ENCODE measurements around the gene FGR. TPM values are rescaled to one million over a fixed set of nuclear protein-coding genes. Genes with fewer than 3 reads are reported as not detected.

Gene FGR
- total RNA-seq, 1 donor from 2014 or later: not detected

DNA sequence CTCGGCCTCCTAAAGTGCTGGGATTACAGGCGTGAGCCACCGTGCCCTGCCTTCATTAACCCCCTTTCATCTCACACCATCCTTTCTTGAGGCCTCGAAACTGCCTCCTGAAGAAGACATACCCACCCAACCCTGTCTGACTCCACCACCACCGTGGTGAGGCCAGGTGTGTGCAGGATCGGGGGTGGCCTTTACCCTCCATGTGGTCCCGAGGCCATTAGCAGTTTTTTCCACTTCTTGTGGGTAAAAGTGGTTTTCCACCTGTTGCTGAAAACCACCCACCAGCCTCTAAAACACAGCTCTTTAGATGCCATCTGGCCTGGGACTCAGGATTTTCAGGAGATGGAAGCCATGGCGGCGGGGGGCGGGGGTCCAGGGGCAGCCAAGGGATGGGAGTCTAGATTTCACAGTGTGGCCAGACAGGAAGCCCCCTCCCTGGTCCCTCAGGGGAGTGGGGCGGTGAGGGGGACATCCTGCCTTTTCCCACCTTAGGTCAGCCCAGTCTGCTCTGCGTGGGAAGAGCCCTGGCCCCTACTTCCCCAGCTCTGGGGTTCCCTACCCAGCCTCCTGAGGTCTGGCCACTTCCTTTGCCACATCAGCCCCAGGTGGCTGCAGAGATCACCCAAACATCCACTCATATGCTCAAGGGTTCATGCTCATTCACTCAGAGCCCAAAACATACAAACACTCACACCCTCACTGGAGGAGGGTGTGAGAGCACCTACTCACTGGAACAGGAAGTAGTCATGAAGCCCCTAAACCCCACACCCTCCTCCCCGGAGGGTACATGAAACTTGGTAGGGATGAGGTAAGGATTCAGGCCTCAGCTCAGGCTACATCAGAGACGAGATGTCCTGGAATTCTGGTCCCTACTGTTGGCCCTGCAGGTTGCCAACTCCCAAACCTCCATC, 2.3 kb downstream of the FGR start:
- Histone ChIP-seq H3K4me2 (ENCODE audit: low read length) (no peak overlapping the region), H2AFZ (ENCODE audit: low read depth, low read length) (no peak overlapping the region), H4K20me1 (ENCODE audit: insufficient read depth, low read length) (no peaks in the 10 kb centered on the region), H3K27me3 (ENCODE audit: insufficient read depth, low read length) (peaks cover 24% of the 10 kb centered on the region), H3K4me1 (ENCODE audit: insufficient read depth, low read length) (no peaks in the 10 kb centered on the region), H3K27ac (ENCODE audit: low read depth, low read length) (no peak overlapping the region), H3K36me3 (ENCODE audit: insufficient read depth, low read length) (no peaks in the 10 kb centered on the region), H3K9me3 (ENCODE audit: insufficient read depth, low read depth, low read length) (no peaks in the 10 kb centered on the region), H3K79me2 (ENCODE audit: insufficient read depth, low read length) (no peaks in the 10 kb centered on the region), H3K4me3 (ENCODE audit: insufficient read depth, low read depth, low read length) (no peak overlapping the region), H3K9ac (ENCODE audit: low read length) (no peak overlapping the region)
- peak overlapping the region; percentile 67 for H3K4me3 Mint-ChIP-seq (ENCODE audit: unreplicated experiment)
- no peak overlapping the region for H3K27ac Mint-ChIP-seq (ENCODE audit: unreplicated experiment)
- no peaks in the 10 kb centered on the region for H3K4me1 Mint-ChIP-seq (ENCODE audit: low read depth, unreplicated experiment)
- peaks cover 69% of the 10 kb centered on the region for H3K27me3 Mint-ChIP-seq (ENCODE audit: low read depth, unreplicated experiment)
- TF ChIP-seq, protein P1, sequence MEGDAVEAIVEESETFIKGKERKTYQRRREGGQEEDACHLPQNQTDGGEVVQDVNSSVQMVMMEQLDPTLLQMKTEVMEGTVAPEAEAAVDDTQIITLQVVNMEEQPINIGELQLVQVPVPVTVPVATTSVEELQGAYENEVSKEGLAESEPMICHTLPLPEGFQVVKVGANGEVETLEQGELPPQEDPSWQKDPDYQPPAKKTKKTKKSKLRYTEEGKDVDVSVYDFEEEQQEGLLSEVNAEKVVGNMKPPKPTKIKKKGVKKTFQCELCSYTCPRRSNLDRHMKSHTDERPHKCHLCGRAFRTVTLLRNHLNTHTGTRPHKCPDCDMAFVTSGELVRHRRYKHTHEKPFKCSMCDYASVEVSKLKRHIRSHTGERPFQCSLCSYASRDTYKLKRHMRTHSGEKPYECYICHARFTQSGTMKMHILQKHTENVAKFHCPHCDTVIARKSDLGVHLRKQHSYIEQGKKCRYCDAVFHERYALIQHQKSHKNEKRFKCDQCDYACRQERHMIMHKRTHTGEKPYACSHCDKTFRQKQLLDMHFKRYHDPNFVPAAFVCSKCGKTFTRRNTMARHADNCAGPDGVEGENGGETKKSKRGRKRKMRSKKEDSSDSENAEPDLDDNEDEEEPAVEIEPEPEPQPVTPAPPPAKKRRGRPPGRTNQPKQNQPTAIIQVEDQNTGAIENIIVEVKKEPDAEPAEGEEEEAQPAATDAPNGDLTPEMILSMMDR (IDR thresholded peaks at IDR 0.05; ENCODE audit: insufficient read depth, low read depth, low read length): no peak
- TF ChIP-seq EZH2 (IDR thresholded peaks at IDR 0.05; ENCODE audit: insufficient read depth, low read length): no peak
- no peak for DNase-seq (ENCODE audit: low read depth)
- no peaks in the 10 kb centered on the region for H3K9me3 Mint-ChIP-seq (ENCODE audit: unreplicated experiment)
- FAIRE-seq: no peak
- no peaks in the 10 kb centered on the region for H3K36me3 Mint-ChIP-seq (ENCODE audit: low read depth, unreplicated experiment)

DNA sequence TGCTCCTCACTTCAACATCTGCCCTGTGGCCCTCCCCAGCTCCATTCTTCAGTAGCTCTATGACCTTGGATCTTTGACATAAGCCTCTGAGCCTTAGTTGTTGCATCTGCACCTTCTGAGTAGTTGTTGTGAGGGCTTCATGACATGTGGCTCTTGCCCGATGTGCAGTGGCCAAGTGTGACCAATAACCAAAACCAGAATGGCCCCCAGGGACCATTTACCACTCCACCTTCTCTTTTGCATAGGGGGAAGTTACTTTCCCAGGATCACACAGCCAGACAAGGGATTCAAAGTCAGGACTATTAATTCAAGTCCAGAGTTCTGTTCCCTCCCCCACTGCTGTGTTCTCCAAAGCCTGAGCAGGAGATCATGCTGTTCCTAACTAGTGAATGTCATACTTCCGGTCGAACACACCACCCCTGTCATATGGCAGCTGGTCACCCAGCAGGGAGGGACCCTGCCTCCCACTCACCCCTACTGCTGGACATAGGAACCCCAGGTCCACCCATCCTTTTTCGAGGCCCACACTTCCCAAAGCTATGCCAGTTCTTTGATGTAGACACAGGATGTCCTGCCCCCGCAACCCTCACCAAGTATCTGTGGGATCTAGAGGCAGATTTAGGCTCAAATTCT, 4.0 kb downstream of the FGR start:
- no peaks in the 10 kb centered on the region for H3K4me1 Mint-ChIP-seq (ENCODE audit: low read depth, unreplicated experiment)
- no peaks in the 10 kb centered on the region for H3K36me3 Mint-ChIP-seq (ENCODE audit: low read depth, unreplicated experiment)
- Histone ChIP-seq H3K4me1 (ENCODE audit: insufficient read depth, low read length) (no peaks in the 10 kb centered on the region), H4K20me1 (ENCODE audit: insufficient read depth, low read length) (no peaks in the 10 kb centered on the region), H3K36me3 (ENCODE audit: insufficient read depth, low read length) (no peaks in the 10 kb centered on the region), H3K9ac (ENCODE audit: low read length) (no peak overlapping the region), H3K4me3 (ENCODE audit: insufficient read depth, low read depth, low read length) (no peak overlapping the region), H2AFZ (ENCODE audit: low read depth, low read length) (peak overlapping the region; percentile 2), H3K79me2 (ENCODE audit: insufficient read depth, low read length) (no peaks in the 10 kb centered on the region), H3K27me3 (ENCODE audit: insufficient read depth, low read length) (peaks cover 24% of the 10 kb centered on the region), H3K9me3 (ENCODE audit: insufficient read depth, low read depth, low read length) (no peaks in the 10 kb centered on the region), H3K27ac (ENCODE audit: low read depth, low read length) (no peak overlapping the region), H3K4me2 (ENCODE audit: low read length) (no peak overlapping the region)
- H3K27ac Mint-ChIP-seq (ENCODE audit: unreplicated experiment): no peak overlapping the region
- FAIRE-seq: no peak
- DNase-seq (ENCODE audit: low read depth): no peak
- TF ChIP-seq EZH2 (IDR thresholded peaks at IDR 0.05; ENCODE audit: insufficient read depth, low read length): no peak
- TF ChIP-seq, protein P1 (IDR thresholded peaks at IDR 0.05; ENCODE audit: insufficient read depth, low read depth, low read length): no peak
- H3K27me3 Mint-ChIP-seq (ENCODE audit: low read depth, unreplicated experiment): peaks cover 66% of the 10 kb centered on the region
- no peak overlapping the region for H3K4me3 Mint-ChIP-seq (ENCODE audit: unreplicated experiment)
- H3K9me3 Mint-ChIP-seq (ENCODE audit: unreplicated experiment): no peaks in the 10 kb centered on the region

All from astrocyte (in vitro differentiated cells and primary cell).